ENCODE data around the gene FHIT.

Gene FHIT

DNA sequence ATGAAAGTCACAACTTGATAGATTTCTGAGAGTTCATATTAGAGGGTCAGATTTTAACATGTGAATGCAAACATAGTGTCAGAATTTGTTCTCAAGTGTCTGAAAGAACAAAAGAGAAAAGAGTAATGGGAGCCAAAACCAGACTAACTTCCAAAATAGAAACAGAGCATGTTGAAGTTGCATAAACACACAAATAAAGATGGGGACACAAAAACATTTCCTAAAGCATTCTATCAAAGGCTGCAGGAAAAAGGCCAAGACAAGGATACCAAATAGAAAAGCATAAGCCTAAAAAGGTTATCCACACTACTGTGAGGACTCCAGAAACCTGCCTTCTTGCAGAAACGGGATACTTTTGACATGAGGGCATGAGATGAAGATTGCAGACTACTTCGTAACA lies 2.8 kb downstream of the FHIT start:
- Histone ChIP-seq H3F3A (ENCODE audit: control insufficient read depth, insufficient read depth) (no peaks in the 10 kb centered on the region), H4K20me1 (ENCODE audit: control insufficient read depth, insufficient read depth, low read depth, low read length) (no peaks in the 10 kb centered on the region), H3K9me2 (replicated peaks; ENCODE audit: control insufficient read depth, low read length) (no peaks in the 10 kb centered on the region), H3K27ac (ENCODE audit: low read depth, low read length) (no peak overlapping the region), H3K79me2 (ENCODE audit: control insufficient read depth, low read length) (peaks cover 46% of the 10 kb centered on the region), H3K9me3 (ENCODE audit: control insufficient read depth, insufficient read depth, low read length) (no peaks in the 10 kb centered on the region), H3K4me2 (ENCODE audit: low read length) (no peak overlapping the region), H3K27me3 (ENCODE audit: control insufficient read depth, low read length) (no peaks in the 10 kb centered on the region), H3K36me3 (ENCODE audit: control insufficient read depth, low read length) (no peaks in the 10 kb centered on the region), H3K4me1 (ENCODE audit: control insufficient read depth, low read length) (peaks cover 26% of the 10 kb centered on the region), H3K4me3 (ENCODE audit: low read length) (no peak overlapping the region)
- TF ChIP-seq, protein P1, sequence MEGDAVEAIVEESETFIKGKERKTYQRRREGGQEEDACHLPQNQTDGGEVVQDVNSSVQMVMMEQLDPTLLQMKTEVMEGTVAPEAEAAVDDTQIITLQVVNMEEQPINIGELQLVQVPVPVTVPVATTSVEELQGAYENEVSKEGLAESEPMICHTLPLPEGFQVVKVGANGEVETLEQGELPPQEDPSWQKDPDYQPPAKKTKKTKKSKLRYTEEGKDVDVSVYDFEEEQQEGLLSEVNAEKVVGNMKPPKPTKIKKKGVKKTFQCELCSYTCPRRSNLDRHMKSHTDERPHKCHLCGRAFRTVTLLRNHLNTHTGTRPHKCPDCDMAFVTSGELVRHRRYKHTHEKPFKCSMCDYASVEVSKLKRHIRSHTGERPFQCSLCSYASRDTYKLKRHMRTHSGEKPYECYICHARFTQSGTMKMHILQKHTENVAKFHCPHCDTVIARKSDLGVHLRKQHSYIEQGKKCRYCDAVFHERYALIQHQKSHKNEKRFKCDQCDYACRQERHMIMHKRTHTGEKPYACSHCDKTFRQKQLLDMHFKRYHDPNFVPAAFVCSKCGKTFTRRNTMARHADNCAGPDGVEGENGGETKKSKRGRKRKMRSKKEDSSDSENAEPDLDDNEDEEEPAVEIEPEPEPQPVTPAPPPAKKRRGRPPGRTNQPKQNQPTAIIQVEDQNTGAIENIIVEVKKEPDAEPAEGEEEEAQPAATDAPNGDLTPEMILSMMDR (IDR thresholded peaks at IDR 0.05; ENCODE audit: low read depth, low read length, poor library complexity, severe bottlenecking) = no peak
- no peak for TF ChIP-seq EZH2phosphoT487 (IDR thresholded peaks at IDR 0.05; ENCODE audit: borderline replicate concordance, low read length)

DNA sequence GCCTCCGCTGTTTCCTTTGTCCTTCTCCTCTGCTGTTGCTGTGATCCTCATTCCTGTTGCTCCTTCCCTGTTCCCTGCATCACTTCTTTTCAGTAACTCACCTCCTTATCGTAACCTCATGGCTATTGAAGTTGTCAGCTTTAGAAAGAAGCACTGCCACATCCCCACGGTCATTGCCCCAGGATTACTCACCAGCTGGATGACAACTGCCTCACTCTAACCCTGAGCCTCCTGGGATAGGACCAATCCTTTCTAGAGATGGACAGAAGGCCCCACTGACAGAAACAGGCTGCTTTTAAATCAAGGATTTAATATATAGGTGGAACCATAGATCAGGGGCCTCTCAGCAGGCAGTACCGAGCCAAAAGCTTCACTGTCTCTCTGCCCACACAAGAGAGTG lies 4.1 kb downstream of the FHIT start:
- Histone ChIP-seq H3K9me3 (ENCODE audit: control insufficient read depth, insufficient read depth, low read length) (no peaks in the 10 kb centered on the region), H3K4me1 (ENCODE audit: control insufficient read depth, low read length) (peaks cover 18% of the 10 kb centered on the region), H3K27ac (ENCODE audit: low read depth, low read length) (no peak overlapping the region), H3K4me2 (ENCODE audit: low read length) (no peak overlapping the region), H3K9me2 (replicated peaks; ENCODE audit: control insufficient read depth, low read length) (no peaks in the 10 kb centered on the region), H3K27me3 (ENCODE audit: control insufficient read depth, low read length) (no peaks in the 10 kb centered on the region), H4K20me1 (ENCODE audit: control insufficient read depth, insufficient read depth, low read depth, low read length) (no peaks in the 10 kb centered on the region), H3K4me3 (ENCODE audit: low read length) (no peak overlapping the region), H3K79me2 (ENCODE audit: control insufficient read depth, low read length) (peaks cover 48% of the 10 kb centered on the region), H3F3A (ENCODE audit: control insufficient read depth, insufficient read depth) (no peaks in the 10 kb centered on the region), H3K36me3 (ENCODE audit: control insufficient read depth, low read length) (no peaks in the 10 kb centered on the region)
- TF ChIP-seq, protein P1 (IDR thresholded peaks at IDR 0.05; ENCODE audit: low read depth, low read length, poor library complexity, severe bottlenecking) = no peak
- no peak for TF ChIP-seq EZH2phosphoT487 (IDR thresholded peaks at IDR 0.05; ENCODE audit: borderline replicate concordance, low read length)

DNA sequence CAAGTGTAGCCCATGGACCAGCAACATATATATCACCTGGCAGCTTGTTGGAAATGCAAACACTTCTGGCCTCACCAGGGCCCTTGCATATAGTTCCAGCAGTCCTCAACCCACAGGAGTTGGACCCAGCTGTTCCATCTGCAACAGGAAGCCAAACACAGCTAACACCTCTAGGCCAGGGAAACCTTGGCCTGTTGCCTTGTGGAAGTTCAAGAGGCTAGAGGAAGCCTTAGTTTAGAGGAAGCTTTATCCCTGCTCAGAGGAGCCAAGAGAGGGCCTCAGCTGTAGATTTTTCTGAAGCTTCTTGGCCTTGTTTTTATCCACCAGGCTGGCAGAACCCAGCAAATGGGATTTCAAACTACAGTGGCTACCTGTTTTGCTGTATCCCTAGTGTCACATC lies 11.4 kb downstream of the FHIT start:
- Histone ChIP-seq H3K79me2 (ENCODE audit: control insufficient read depth, low read length) (peaks cover 22% of the 10 kb centered on the region), H4K20me1 (ENCODE audit: control insufficient read depth, insufficient read depth, low read depth, low read length) (no peaks in the 10 kb centered on the region), H3K4me2 (ENCODE audit: low read length) (no peak overlapping the region), H3K27ac (ENCODE audit: low read depth, low read length) (no peak overlapping the region), H3K4me1 (ENCODE audit: control insufficient read depth, low read length) (peaks cover 15% of the 10 kb centered on the region), H3K9me2 (replicated peaks; ENCODE audit: control insufficient read depth, low read length) (no peaks in the 10 kb centered on the region), H3K4me3 (ENCODE audit: low read length) (no peak overlapping the region), H3K9me3 (ENCODE audit: control insufficient read depth, insufficient read depth, low read length) (no peaks in the 10 kb centered on the region), H3K27me3 (ENCODE audit: control insufficient read depth, low read length) (no peaks in the 10 kb centered on the region), H3F3A (ENCODE audit: control insufficient read depth, insufficient read depth) (no peaks in the 10 kb centered on the region), H3K36me3 (ENCODE audit: control insufficient read depth, low read length) (no peaks in the 10 kb centered on the region)
- TF ChIP-seq, protein P1 (IDR thresholded peaks at IDR 0.05; ENCODE audit: low read depth, low read length, poor library complexity, severe bottlenecking) = no peak
- no peak for TF ChIP-seq EZH2phosphoT487 (IDR thresholded peaks at IDR 0.05; ENCODE audit: borderline replicate concordance, low read length)

DNA sequence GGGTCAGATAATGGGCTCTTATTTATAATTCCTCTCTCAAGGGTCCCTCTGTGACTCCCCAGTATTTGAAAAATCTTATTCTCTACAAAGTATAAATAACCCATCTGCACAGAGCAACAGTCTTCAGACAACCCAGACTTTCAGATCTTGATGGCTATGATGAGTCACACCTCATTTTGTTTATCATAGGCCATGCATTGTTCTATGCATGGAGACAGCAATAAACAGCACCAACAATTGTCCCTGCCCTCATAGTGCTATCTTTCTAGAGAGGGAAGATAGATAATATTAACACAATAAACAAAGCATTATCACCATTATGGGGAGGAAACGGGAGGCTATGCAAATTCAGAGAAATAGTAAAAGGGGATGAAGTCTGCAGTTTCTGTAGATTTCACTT lies 13.4 kb downstream of the FHIT start:
- H3K4me3 ChIP-seq (ENCODE audit: low read length) = no peak overlapping the region
- peaks cover 15% of the 10 kb centered on the region for H3K4me1 ChIP-seq (ENCODE audit: control insufficient read depth, low read length)
- H3K27me3 ChIP-seq (ENCODE audit: control insufficient read depth, low read length) = no peaks in the 10 kb centered on the region
- H3K4me2 ChIP-seq (ENCODE audit: low read length) = no peak overlapping the region
- H3K36me3 ChIP-seq (ENCODE audit: control insufficient read depth, low read length) = no peaks in the 10 kb centered on the region
- no peak overlapping the region for H3K27ac ChIP-seq (ENCODE audit: low read depth, low read length)
- peaks cover 19% of the 10 kb centered on the region for H3K79me2 ChIP-seq (ENCODE audit: control insufficient read depth, low read length)
- TF ChIP-seq, protein P1 (IDR thresholded peaks at IDR 0.05; ENCODE audit: low read depth, low read length, poor library complexity, severe bottlenecking) = no peak
- no peak for TF ChIP-seq EZH2phosphoT487 (IDR thresholded peaks at IDR 0.05; ENCODE audit: borderline replicate concordance, low read length)
- no peaks in the 10 kb centered on the region for H3F3A ChIP-seq (ENCODE audit: control insufficient read depth, insufficient read depth)
- H3K9me3 ChIP-seq (ENCODE audit: control insufficient read depth, insufficient read depth, low read length) = no peaks in the 10 kb centered on the region
- no peaks in the 10 kb centered on the region for H3K9me2 ChIP-seq (replicated peaks; ENCODE audit: control insufficient read depth, low read length)
- no peaks in the 10 kb centered on the region for H4K20me1 ChIP-seq (ENCODE audit: control insufficient read depth, insufficient read depth, low read depth, low read length)
